Liver (tissue), 9 donors: ENCODE results near the gene TPSD1. TPM values are rescaled to one million over a fixed set of nuclear protein-coding genes. Genes with fewer than 3 reads are reported as not detected.

ENCODE experiments used
- DNase-seq: peaks from one replicate; pipeline ENCODE4 v3.0.0-alpha.2; 2017; ENCODE audit warnings: low spot score
- H3K27ac ChIP-seq, 2 donors: one replicate each; pipeline ENCODE4 v1.7.0; 2013; ENCODE audit warnings: inconsistent platforms in 2 of 2, low read length in 2 of 2, control low read depth in 1 of 2, low read depth in 1 of 2, mild to moderate bottlenecking in 1 of 2
- H3K27me3 ChIP-seq, 4 donors: one replicate each; pipeline versions ENCODE4 v1.6.1 to v1.7.0; 2013; ENCODE audit warnings: low read length in 3 of 4, inconsistent platforms in 1 of 4, mild to moderate bottlenecking in 1 of 4, moderate library complexity in 1 of 4; ENCODE audit not compliant: control insufficient read depth in 4 of 4, insufficient read depth in 4 of 4
- H3K36me3 ChIP-seq, 4 donors: one replicate each; pipeline versions ENCODE4 v1.6.1 to v1.7.0; 2013; ENCODE audit warnings: low read length in 3 of 4, mild to moderate bottlenecking in 3 of 4, low read depth in 1 of 4, moderate library complexity in 1 of 4; ENCODE audit not compliant: control insufficient read depth in 4 of 4, insufficient read depth in 3 of 4
- H3K4me1 ChIP-seq, 4 donors: one replicate each; pipeline versions ENCODE4 v1.6.1 to v1.7.0; 2013; ENCODE audit warnings: low read length in 3 of 4, mild to moderate bottlenecking in 3 of 4, moderate library complexity in 1 of 4; ENCODE audit not compliant: control insufficient read depth in 4 of 4, insufficient read depth in 4 of 4
- H3K4me3 ChIP-seq, 3 donors: one replicate each; pipeline versions ENCODE4 v1.6.1 to v1.7.0; 2013; ENCODE audit warnings: low read length in 3 of 3, control low read depth in 1 of 3, low read depth in 1 of 3, mild to moderate bottlenecking in 1 of 3
- H3K9ac ChIP-seq, 2 donors: one replicate each; pipeline ENCODE4 v1.7.0; 2013; ENCODE audit warnings: low read length in 2 of 2, mild to moderate bottlenecking in 2 of 2, moderate library complexity in 2 of 2, control low read depth in 1 of 2, low read depth in 1 of 2
- H3K9me3 ChIP-seq, 4 donors: one replicate each; pipeline versions ENCODE4 v1.6.1 to v1.7.0; 2013; ENCODE audit warnings: low read length in 3 of 4; ENCODE audit not compliant: control insufficient read depth in 4 of 4
- CTCF ChIP-seq: fragments of 150-350 bp; IDR thresholded peaks from 2 replicates; pipeline ENCODE4 v1.5.1; 2017; ENCODE audit warnings: improper control_type of control experiment, low read depth, low read length; ENCODE audit not compliant: missing input control
- EGR1 ChIP-seq, 2 donors: IDR thresholded peaks; 2 replicates each; pipeline ENCODE4 v1.6.1; 2016 to 2018; ENCODE audit warnings: antibody characterized with exemption in 2 of 2, low read depth in 2 of 2
- FOXA1 ChIP-seq: IDR thresholded peaks from 2 replicates; pipeline ENCODE4 v1.6.1; 2016; ENCODE audit warnings: antibody characterized with exemption
- FOXA2 ChIP-seq: IDR thresholded peaks from 2 replicates; pipeline ENCODE4 v1.6.1; 2016; ENCODE audit warnings: antibody characterized with exemption
- GABPA ChIP-seq, 2 donors: IDR thresholded peaks in 1 of 2; conservative IDR thresholded peaks in 1 of 2; 2 replicates each; pipeline ENCODE4 v1.6.1; 2016; ENCODE audit warnings: antibody characterized with exemption in 2 of 2, mild to moderate bottlenecking in 1 of 2, moderate library complexity in 1 of 2
- HNF4A ChIP-seq, 2 donors: conservative IDR thresholded peaks; 2 replicates each; pipeline ENCODE4 v1.6.1; 2016; ENCODE audit warnings: antibody characterized with exemption in 2 of 2, mild to moderate bottlenecking in 2 of 2
- HNF4G ChIP-seq: IDR thresholded peaks from 2 replicates; pipeline ENCODE4 v1.6.1; 2016; ENCODE audit warnings: antibody characterized with exemption
- JUND ChIP-seq, 2 donors: IDR thresholded peaks; 2 replicates each; pipeline ENCODE4 v1.6.1; 2016; ENCODE audit warnings: antibody characterized with exemption in 2 of 2
- MAX ChIP-seq: IDR thresholded peaks from 2 replicates; pipeline ENCODE4 v1.6.1; 2016; ENCODE audit warnings: antibody characterized with exemption
- NR2F2 ChIP-seq: IDR thresholded peaks from 2 replicates; pipeline ENCODE4 v1.6.1; 2016; ENCODE audit warnings: antibody characterized with exemption
- RAD21 ChIP-seq, 2 donors: IDR thresholded peaks; 2 replicates each; pipeline ENCODE4 v1.6.1; 2016; ENCODE audit warnings: antibody characterized with exemption in 2 of 2, mild to moderate bottlenecking in 2 of 2
- REST ChIP-seq: IDR thresholded peaks from 2 replicates; pipeline ENCODE4 v1.6.1; 2016; ENCODE audit warnings: antibody characterized with exemption, mild to moderate bottlenecking
- RXRA ChIP-seq, 2 donors: IDR thresholded peaks; 2 replicates each; pipeline ENCODE4 v1.6.1; 2017 to 2018; ENCODE audit warnings: antibody characterized with exemption in 2 of 2, mild to moderate bottlenecking in 1 of 2
- SP1 ChIP-seq: IDR thresholded peaks from 2 replicates; pipeline ENCODE4 v1.6.1; 2018; ENCODE audit warnings: antibody characterized with exemption, mild to moderate bottlenecking
- TAF1 ChIP-seq: conservative IDR thresholded peaks from 2 replicates; pipeline ENCODE4 v1.6.1; 2016; ENCODE audit warnings: antibody characterized with exemption, mild to moderate bottlenecking
- YY1 ChIP-seq: IDR thresholded peaks from 2 replicates; pipeline ENCODE4 v1.6.1; 2016; ENCODE audit warnings: antibody characterized with exemption, mild to moderate bottlenecking
- ZBTB33 ChIP-seq: IDR thresholded peaks from 2 replicates; pipeline ENCODE4 v1.6.1; 2016; ENCODE audit warnings: antibody characterized with exemption
- WGBS: extraction: QIAGEN DNeasy Blood & Tissue Kit; methylation state at CpG from one replicate; pipeline ENCODE4 v1.1.7; 2013; 5-methylcytosine and 5-hydroxymethylcytosine counted together
- polyA plus RNA-seq, 2 donors: library from polyadenylated mRNA; stranded (reverse) in 1 of 2; unstranded in 1 of 2; fragments of 200-250 nt in 1 of 2; fragments of >200 nt in 1 of 2; fragmentation: Nextera tagmentation in 1 of 2; extraction: Ambion mirVana in 1 of 2; gene quantifications; one replicate each; pipeline versions ENCODE4 v1.2.1 to v1.2.3, GENCODE V29; 2013 to 2015
- total RNA-seq, 2 donors: library from RNA; depleted of rRNA; stranded (reverse); fragments of >200 nt; gene quantifications; one replicate each; pipeline ENCODE4 v1.2.3, GENCODE V29; 2014
- donor health status: healthy.
- donor health status: healthy.
- donor health status: healthy.
- donor health status: healthy.
- donor health status: healthy.

The TPSD1 gene
- total and polyA plus RNA-seq, 4 donors: 0.28 to 0.40 TPM; not detected in 2

GRCh38 chr16:1212616-1213194 lies 43.2 kb upstream of the TPSD1 start (continued):
- TF ChIP-seq CTCF: no peak
- TF ChIP-seq RXRA (IDR thresholded peaks at IDR 0.05): no peak
- TF ChIP-seq FOXA2: no peak
- TF ChIP-seq FOXA1: no peak
- no peak for TF ChIP-seq JUND (IDR thresholded peaks at IDR 0.05)

GRCh38 chr16:1213231-1213630 lies 42.6 kb upstream of the TPSD1 start:
- Histone ChIP-seq H3K4me1 (no peaks in the 10 kb centered on the region), H3K4me3 (no peak overlapping the region), H3K9me3 (no peaks in the 10 kb centered on the region), H3K36me3 (peaks cover 0 to 65% (median 22%) of the 10 kb centered on the region in 4 donors), H3K27me3 (no peaks in the 10 kb centered on the region), H3K27ac (no peak overlapping the region), H3K9ac (no peak overlapping the region)
- WGBS: 83% methylated on average over 8 of the region's 8 CpGs
- TF ChIP-seq FOXA1: no peak
- no peak for TF ChIP-seq HNF4A (conservative IDR thresholded peaks at IDR 0.05)
- no peak for TF ChIP-seq GABPA (IDR thresholded peaks at IDR 0.05 in 1 of 2, conservative IDR thresholded peaks at IDR 0.05 in 1 of 2)
- TF ChIP-seq NR2F2: no peak
- TF ChIP-seq RAD21 (IDR thresholded peaks at IDR 0.05): no peak
- no peak for TF ChIP-seq YY1
- TF ChIP-seq RXRA (IDR thresholded peaks at IDR 0.05): no peak
- TF ChIP-seq TAF1: no peak
- TF ChIP-seq ZBTB33: no peak
- TF ChIP-seq REST: no peak
- no peak for DNase-seq

GRCh38 chr16:1213796-1214372 lies 42.0 kb upstream of the TPSD1 start:
- 89% methylated on average over 25 of the region's 25 CpGs for WGBS
- Histone ChIP-seq H3K4me3 (no peak overlapping the region), H3K27me3 (no peaks in the 10 kb centered on the region)
- no peak for TF ChIP-seq MAX
- no peak for TF ChIP-seq YY1
- no peak for TF ChIP-seq SP1
- TF ChIP-seq FOXA2: no peak
- no peak for TF ChIP-seq HNF4G
- no peak for TF ChIP-seq RXRA (IDR thresholded peaks at IDR 0.05)
- TF ChIP-seq REST: no peak
- no peak for TF ChIP-seq RAD21 (IDR thresholded peaks at IDR 0.05)
- no peak for TF ChIP-seq JUND (IDR thresholded peaks at IDR 0.05)
- TF ChIP-seq HNF4A (conservative IDR thresholded peaks at IDR 0.05): no peak
- TF ChIP-seq EGR1 (IDR thresholded peaks at IDR 0.05; ENCODE audit: low read depth in 2 of 2): no peak

More at GRCh38 chr16:1213796-1214372, 42.0 kb upstream of the TPSD1 start:
- no peak overlapping the region for H3K9ac ChIP-seq
- no peak overlapping the region for H3K27ac ChIP-seq
- no peaks in the 10 kb centered on the region for H3K9me3 ChIP-seq
- H3K36me3 ChIP-seq: peaks cover 0 to 65% (median 21%) of the 10 kb centered on the region in 4 donors
- no peaks in the 10 kb centered on the region for H3K4me1 ChIP-seq
- DNase-seq: no peak
